ENCODE data around the gene ANKRD53.
"Not testable (repeated sequence)": the region's sequence is repeated elsewhere in the genome, so short reads cannot be mapped to it uniquely, and the experiment has no call there.

DNA sequence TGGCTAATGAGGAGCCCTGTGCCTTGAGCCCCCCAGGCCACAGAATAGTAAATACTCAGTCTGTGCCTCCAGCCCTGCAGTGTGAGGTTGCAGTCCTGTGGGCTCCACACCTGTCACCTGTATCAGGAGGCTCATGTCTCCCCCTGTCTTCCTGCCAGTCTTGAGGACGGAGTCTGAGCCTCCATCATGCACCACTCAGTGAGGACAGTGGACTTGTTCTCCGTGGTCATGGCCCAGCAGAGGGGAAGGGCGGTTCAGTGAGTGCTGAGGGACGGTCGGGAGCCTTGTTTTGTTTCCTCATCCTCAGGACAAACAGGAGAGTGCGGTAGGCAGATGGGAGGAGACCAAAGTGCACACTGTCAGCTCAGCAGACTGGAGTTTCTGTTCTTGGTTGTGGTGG, 33.4 kb downstream of the ANKRD53 start:
- TF ChIP-seq POLR2A (IDR thresholded peaks at IDR 0.05; ENCODE audit: low read depth, low read length); POLR2AphosphoS5 (IDR thresholded peaks at IDR 0.05; ENCODE audit: low read depth, low read length); PAX5 (IDR thresholded peaks at IDR 0.05; ENCODE audit: insufficient read depth, low read length, severe bottlenecking); TAF1 (IDR thresholded peaks at IDR 0.05; ENCODE audit: low read depth, low read length): not testable (repeated sequence)

All from GM12891 (cell line).